Cerebellar cortex (tissue), 1 donor: Measurements from ENCODE around the gene FBLN1.
"Not testable (repeated sequence)": the region's sequence is repeated elsewhere in the genome, so short reads cannot be mapped to it uniquely, and the experiment has no call there.

Source experiments
- DNase-seq: peaks from one replicate; pipeline ENCODE4 v3.0.0-alpha.2; 2015; ENCODE audit warnings: low spot score

Gene FBLN1

DNA sequence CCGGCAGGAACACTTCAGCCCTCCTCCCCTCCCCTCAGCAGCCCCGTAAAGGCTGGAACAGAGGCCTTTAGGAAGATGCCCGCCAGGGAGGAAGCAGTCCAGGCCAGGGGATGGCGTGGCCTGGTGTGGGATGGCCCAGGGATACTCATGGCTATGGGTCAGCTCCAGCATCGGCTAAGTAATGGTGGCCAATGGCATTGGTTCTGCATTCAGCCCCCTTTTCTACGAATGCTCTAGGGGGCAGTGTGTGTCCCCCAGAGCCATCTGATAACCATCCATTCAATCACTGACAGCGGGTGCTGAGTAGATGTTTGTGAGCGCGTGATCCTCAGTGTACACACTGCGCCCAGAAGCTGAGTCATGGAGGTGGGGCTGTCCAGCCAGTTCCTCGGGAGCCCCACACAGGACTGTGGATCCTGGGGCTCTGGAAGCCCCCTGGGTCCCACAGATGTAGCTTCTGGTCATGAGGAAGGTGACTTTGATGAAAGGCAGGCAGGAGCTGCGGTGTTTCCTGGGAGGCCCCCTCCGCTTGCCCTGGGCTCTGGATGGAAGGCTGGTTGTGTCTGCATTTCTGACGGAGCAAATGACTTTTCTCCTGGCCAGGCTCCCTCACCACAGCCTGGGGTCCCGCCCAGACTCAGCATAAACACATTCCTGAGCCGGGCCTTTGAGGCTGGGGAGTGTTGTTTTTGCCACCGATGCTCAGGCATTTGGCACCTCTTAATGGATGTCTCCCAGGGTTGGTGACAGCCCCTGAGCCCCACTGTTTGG, 46.5 kb downstream of the FBLN1 start:
- no peak for DNase-seq

DNA sequence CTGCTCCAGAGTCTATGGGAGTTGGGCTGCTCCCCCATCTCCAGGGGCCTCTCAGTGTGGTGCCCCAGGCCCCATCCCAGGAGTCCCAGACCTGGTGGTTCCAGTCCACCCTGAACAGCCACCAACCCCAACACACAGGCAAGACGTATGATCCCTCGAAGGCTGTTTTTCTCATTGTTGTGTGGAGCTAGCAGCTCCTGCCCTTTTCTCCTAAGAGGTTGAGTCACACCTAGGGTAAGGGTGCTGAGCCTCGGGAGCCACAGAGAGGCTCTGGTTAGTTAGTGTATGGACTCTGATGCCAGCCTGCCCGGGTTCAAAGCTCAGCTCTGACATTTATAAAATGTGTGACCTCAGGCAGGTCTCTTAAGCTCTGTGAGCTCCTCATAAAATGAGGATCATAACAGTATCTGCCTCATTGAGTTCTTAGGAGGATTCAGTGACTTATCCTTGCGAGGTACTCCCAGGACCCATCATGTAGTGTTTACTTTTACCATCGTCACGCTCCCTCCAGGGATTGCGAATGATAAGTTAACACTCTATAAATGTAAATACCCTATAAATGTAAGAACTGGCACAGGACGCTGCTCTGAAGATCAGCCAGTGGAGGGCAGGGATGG, 47.2 kb downstream of the FBLN1 start:
- DNase-seq, result no peak

- no peak for DNase-seq
Observed at GRCh38 chr22:45550416-45550815, 47.7 kb downstream of the FBLN1 start.

- no peak for DNase-seq
Observed at GRCh38 chr22:45550891-45551290, 48.2 kb downstream of the FBLN1 start.

GRCh38 chr22:45551310-45552016, 48.8 kb downstream of the FBLN1 start:
- peak; percentile 23 for DNase-seq

- DNase-seq, result no peak
Observed at GRCh38 chr22:45552017-45552411, 49.3 kb downstream of the FBLN1 start.

GRCh38 chr22:45552580-45553350, 50.1 kb downstream of the FBLN1 start:
- no peak for DNase-seq

DNA sequence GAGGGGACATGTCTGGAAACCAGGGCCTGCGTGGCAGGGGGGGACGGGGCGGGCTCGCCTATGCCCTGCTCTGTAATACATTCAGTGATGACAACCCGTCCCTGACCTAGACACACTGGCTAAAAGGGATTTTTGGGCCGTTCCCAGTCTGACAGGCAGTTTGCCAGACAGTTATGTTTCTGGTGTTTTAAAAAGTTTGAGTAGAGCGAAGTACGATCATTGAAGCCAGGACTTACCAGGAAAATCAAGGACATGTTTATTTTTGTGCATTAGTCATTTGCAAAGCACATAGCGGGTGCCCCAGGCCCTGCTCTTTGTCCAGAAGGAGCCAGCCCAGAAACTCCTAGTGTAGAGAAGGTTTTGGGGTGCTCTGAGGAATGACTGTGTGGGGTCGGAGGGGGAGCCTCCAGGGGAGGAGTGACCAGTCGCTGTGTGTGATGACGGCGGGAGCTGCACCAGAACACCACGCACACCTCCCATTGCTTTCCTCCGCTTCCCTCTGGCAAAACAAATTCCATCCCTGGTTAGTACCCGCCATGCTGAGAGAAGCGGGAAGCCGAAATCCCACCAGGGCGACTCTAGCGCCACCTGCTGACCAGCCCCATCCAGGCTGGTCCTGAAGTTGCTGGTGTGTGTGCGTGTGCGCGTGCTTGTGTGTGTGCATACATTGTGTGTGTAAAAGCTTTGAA, 50.8 kb downstream of the FBLN1 start:
- peak; percentile 74 for DNase-seq

GRCh38 chr22:45554040-45554406, 51.3 kb downstream of the FBLN1 start:
- no peak for DNase-seq

DNA sequence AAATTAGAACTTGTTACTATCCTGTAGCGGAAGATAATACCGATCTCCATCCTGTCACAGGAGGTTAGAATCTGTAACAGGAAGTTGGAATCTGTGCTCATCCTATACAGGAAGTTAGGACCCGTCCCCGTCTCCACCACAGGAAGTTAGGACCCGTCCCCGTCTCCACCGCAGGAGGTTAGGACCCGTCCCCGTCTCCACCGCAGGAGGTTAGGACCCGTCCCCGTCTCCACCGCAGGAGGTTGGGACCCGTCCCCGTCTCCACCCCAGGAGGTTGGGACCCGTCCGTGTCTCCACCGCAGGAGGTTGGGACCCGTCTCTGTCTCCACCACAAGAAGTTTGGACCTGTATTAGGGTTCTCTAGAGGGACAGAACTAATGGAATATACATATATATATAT, 52.2 kb downstream of the FBLN1 start:
- DNase-seq, result no peak

DNA sequence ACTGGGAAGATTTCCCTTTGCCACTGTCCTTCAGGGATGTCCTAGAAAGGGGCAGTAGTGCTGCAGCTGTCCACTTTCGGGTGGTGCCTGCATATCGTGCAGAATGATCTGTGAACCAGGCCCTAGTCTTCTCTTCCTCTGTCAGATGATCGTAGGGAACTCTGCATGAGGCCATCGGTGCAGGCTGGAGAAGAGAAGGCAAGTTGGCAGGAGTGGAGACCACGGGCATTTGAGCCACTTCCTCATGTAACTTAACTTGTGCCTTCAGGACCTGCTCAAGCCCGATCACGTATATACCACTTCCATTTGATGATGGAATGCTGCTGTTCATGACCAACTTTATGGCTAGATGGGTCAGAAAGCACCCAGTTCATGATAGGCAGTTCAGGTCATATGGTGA, 55.2 kb downstream of the FBLN1 start:
- DNase-seq, result not testable (repeated sequence)

DNA sequence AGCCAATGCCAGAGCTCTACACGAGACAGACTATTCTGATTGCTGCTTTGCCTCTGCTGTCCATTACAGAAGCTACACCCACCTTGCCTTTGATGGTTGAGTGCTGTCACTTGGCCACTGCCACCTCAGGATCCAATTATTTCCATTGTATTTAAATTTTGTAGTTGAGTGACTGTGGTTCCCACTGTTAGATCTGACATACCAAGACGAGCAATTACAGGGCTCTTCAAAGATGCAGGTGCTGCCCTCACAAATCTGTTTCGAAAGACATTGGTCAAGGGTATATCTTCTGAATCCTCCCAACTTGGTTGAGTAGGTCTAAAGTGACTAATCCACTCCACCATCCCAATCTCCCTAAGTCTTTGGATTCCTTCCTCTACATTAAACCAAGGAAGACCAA, 57.4 kb downstream of the FBLN1 start:
- DNase-seq, result not testable (repeated sequence)

- DNase-seq, result not testable (repeated sequence)
Observed at GRCh38 chr22:45560761-45561160, 58.1 kb downstream of the FBLN1 start.

- DNase-seq, result no peak
Observed at GRCh38 chr22:45562102-45562501, 59.4 kb downstream of the FBLN1 start.

DNA sequence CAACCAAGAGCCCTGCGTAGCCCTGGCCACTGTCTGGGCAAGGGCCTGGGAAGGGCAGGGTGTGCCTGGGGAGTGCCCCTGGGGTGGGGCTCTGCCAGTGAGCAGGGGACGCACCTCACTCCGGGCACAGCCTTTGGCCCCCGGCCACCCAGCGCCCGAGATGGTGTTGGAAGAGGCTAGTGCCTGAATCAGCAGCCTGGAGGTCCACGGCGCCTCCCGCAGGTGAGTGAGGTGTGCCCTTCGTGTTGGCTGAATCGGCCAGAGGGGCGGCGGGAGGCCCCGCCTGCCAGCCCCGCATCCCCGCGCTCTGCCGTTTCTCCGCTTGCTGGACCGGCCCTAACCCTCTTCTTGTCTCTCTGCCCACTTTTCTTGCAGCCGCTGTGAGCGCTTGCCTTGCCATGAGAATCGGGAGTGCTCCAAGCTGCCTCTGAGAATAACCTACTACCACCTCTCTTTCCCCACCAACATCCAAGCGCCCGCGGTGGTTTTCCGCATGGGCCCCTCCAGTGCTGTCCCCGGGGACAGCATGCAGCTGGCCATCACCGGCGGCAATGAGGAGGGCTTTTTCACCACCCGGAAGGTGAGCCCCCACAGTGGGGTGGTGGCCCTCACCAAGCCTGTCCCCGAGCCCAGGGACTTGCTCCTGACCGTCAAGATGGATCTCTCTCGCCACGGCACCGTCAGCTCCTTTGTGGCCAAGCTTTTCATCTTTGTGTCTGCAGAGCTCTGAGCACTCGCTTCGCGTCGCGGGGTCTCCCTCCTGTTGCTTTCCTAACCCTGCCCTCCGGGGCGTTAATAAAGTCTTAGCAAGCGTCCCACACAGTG, 60.1 kb downstream of the FBLN1 start:
- no peak for DNase-seq

DNA sequence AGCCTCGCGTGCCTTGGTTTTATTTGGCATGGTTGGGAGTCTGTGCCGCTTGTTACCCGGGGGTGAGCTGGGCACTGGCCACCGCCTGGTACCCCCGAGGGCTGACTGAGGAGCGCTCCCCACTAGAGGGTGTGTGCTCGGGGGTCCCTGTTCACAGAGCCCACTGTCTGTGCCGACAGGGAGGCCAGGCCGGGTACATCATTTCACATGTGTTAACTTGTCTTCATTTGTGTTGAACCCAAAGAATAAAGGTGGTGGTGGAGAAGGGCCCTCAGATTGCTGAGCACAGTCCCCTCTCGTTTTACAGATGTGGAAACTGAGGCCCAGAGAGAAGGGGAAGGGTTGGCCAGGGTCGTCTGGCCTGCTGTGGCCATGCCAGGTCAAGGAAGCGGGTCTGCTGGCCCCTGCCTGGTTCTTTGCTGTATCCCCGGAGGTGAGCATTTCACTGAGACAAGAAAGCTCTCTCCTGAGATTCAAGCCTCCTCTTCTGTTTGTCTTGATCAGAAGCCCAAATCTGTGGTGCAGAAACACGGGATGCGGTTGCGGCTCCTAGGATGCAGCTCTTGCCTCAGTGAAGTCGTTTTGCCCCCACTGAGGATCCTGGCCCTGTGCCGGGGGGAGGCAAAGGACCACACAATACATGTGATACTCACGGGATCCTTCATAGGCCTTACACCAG, 60.8 kb downstream of the FBLN1 start:
- no peak for DNase-seq

- peak; percentile 77 for DNase-seq
Observed at GRCh38 chr22:45564349-45565030, 61.8 kb downstream of the FBLN1 start.

DNA sequence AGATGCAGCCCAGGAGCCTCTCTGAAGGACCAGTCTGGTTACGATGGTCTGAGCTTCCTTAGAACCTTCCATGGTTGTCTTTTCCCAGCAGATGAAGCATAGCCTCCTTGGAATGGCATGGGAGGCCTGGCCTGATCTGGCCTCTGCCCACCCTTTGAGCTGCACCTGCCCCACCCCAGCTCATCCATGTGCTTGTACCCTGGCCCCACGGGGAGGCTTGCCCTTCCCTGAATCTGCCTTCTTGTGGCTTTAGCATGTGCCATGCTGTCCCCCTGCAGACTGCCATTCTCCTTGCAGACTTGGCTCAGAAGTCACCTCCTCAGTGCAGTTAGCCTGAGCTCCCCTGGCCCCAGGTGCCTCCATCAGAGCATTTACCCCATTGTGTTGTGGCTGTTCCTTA, 62.5 kb downstream of the FBLN1 start:
- no peak for DNase-seq

DNA sequence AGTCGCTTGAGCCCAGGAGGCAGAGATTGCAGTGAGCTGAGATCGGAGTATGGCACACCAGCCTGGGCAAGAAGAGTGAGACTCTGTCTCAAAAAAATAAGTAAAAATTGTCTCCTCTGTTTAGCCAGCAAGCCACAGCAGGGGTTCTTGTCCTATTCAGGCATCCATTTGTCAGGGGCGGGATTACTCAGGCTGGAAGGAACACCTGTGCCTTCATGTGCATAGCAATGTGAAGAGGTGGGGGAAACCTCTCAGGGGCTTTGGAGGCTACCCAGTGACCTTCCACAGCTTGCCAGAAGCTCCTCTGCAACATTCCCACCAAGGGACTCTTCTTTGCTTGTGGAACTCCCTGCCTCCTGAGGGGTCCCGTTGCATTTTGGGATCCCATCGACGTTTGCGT, 63.3 kb downstream of the FBLN1 start:
- DNase-seq, result no peak

DNA sequence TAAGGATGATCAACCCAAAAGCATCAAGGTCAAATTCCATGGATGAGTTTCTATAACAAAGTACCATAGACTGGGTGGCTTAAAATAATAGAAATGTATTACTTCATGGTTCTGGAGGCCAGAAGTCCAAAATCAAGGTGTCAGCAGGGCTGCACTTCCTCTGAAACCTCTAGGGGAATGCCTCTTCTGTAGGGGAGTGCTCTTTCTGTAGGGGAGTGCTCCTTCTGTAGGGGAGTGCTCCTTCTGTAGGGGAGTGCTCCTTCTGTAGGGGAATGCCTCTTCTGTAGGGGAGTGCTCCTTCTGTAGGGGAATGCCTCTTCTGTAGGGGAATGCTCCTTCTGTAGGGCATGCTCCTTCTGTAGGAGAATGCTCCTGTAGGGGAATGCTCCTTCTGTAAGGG, 65.5 kb downstream of the FBLN1 start:
- DNase-seq, result no peak
